Endothelial cell of umbilical vein (primary cell): Measurements from ENCODE around the gene SLC46A1. TPM values are rescaled to one million over a fixed set of nuclear protein-coding genes. Genes with fewer than 3 reads are reported as not detected.

ENCODE experiments used
- BruUV-seq: library from RNA; stranded (reverse); fragments of 400-500 nt; replicated peaks from 2 replicates; lab custom pipeline; 2021; lab: Mats Ljungman, UMichigan
- CTCF ChIA-PET: fragments of 300-600, 350-600 bp; sonication (Branson Sonifier 250); formaldehyde crosslinking; loops from one replicate; lab custom pipeline; 2021; ENCODE audit warnings: antibody characterized with exemption, inconsistent platforms; lab: Charles Lee
- POLR2A ChIA-PET: fragments of 300-600, 350-600 bp; sonication (Branson Sonifier 250); formaldehyde crosslinking; loops from one replicate; lab custom pipeline; 2021; ENCODE audit warnings: antibody characterized with exemption, inconsistent platforms; lab: Charles Lee
- DNase-seq: peaks from one replicate; pipeline ENCODE4 v3.0.0-alpha.2; 2011; ENCODE audit warnings: low read depth, low spot score
- FAIRE-seq: peaks from 2 replicates; lab custom pipeline; 2011; peaks lifted over from hg19 to GRCh38; lab: Jason Lieb, UNC
- H2AFZ ChIP-seq: 2 replicates; pipeline ENCODE4 v1.6.0; 2012; ENCODE audit warnings: low read depth, low read length, control low read depth, inconsistent platforms
- H3K27ac ChIP-seq: 2 replicates; pipeline ENCODE4 v1.5.1; 2011; ENCODE audit warnings: low read depth, mild to moderate bottlenecking, control low read depth, low read length, moderate library complexity; ENCODE audit not compliant: insufficient read depth
- H3K27me3 ChIP-seq, 2 experiments: 2 replicates each; pipeline versions ENCODE4 v1.6.0 to v1.6.1; 2011; ENCODE audit warnings: low read length in 2 of 2, mixed read lengths in 1 of 2; ENCODE audit not compliant: control insufficient read depth in 2 of 2, insufficient read depth in 2 of 2
- H3K36me3 ChIP-seq, 2 experiments: 2 replicates in 1 of 2; 3 replicates in 1 of 2; pipeline ENCODE4 v1.5.1; 2011; ENCODE audit warnings: low read length in 2 of 2, mild to moderate bottlenecking in 1 of 2, moderate library complexity in 1 of 2; ENCODE audit not compliant: control insufficient read depth in 2 of 2, insufficient read depth in 2 of 2; ENCODE audit errors: extremely low read depth in 1 of 2
- H3K4me1 ChIP-seq: 3 replicates; pipeline ENCODE4 v1.5.1; 2011; ENCODE audit warnings: mild to moderate bottlenecking, low read length; ENCODE audit not compliant: control insufficient read depth, insufficient read depth; ENCODE audit errors: extremely low read depth
- H3K4me2 ChIP-seq: 2 replicates; pipeline ENCODE4 v1.6.1; 2011; ENCODE audit warnings: low read length, control low read depth, mixed read lengths; ENCODE audit not compliant: insufficient read depth
- H3K4me3 ChIP-seq, 3 experiments: fragments of 200-600 bp in 1 of 3; sonication (generic), shearing (Covaris generic) in 1 of 3; replicated peaks in 1 of 3; 2 replicates each; pipeline ENCODE4 v1.5.1; 2011 to 2016; ENCODE audit warnings: control low read depth in 3 of 3, low read length in 3 of 3, mild to moderate bottlenecking in 2 of 3, inconsistent platforms in 1 of 3, low read depth in 1 of 3, moderate library complexity in 1 of 3; ENCODE audit not compliant: insufficient read depth in 1 of 3
- H3K79me2 ChIP-seq: 2 replicates; pipeline ENCODE4 v1.6.0; 2012; ENCODE audit warnings: low read length, inconsistent platforms; ENCODE audit not compliant: control insufficient read depth, insufficient read depth
- H3K9ac ChIP-seq: replicated peaks from 2 replicates; pipeline ENCODE3; 2011; ENCODE audit warnings: low read length, control low read depth; ENCODE audit not compliant: insufficient read depth; ENCODE audit errors: extremely low read depth
- H3K9me1 ChIP-seq: replicated peaks from 3 replicates; pipeline ENCODE4 v1.6.0; 2011; ENCODE audit warnings: mild to moderate bottlenecking, low read length; ENCODE audit not compliant: control insufficient read depth, insufficient read depth; ENCODE audit errors: extremely low read depth
- H3K9me3 ChIP-seq: replicated peaks from 2 replicates; pipeline ENCODE4 v1.5.1; 2012; ENCODE audit warnings: low read length, inconsistent platforms; ENCODE audit not compliant: control insufficient read depth, insufficient read depth
- H4K20me1 ChIP-seq: replicated peaks from 2 replicates; pipeline ENCODE3; 2011; ENCODE audit warnings: mild to moderate bottlenecking, low read length; ENCODE audit not compliant: control insufficient read depth, insufficient read depth; ENCODE audit errors: extremely low read depth
- EZH2 ChIP-seq: IDR thresholded peaks from 2 replicates; pipeline ENCODE4 v1.6.1; 2012; ENCODE audit warnings: borderline replicate concordance, low read depth, mild to moderate bottlenecking, moderate library complexity, low read length, inconsistent platforms; ENCODE audit not compliant: severe bottlenecking
- FOS ChIP-seq: IDR thresholded peaks from 2 replicates; pipeline ENCODE4 v1.6.1; 2011; ENCODE audit warnings: mild to moderate bottlenecking, low read length, moderate library complexity, borderline replicate concordance; ENCODE audit not compliant: insufficient read depth
- GATA2 ChIP-seq: IDR thresholded peaks from 2 replicates; pipeline ENCODE4 v1.7.0; 2011; ENCODE audit warnings: low read depth, mild to moderate bottlenecking, moderate library complexity, mixed read lengths, low read length; ENCODE audit not compliant: insufficient read length, insufficient read depth
- JUN ChIP-seq: IDR thresholded peaks from 2 replicates; pipeline ENCODE4 v1.6.1; 2011; ENCODE audit warnings: borderline replicate concordance, low read depth; ENCODE audit not compliant: insufficient read length, insufficient read depth
- MYC ChIP-seq: IDR thresholded peaks from one replicate; pipeline ENCODE4 v1.6.1; 2011; ENCODE audit warnings: mild to moderate bottlenecking, low read depth, low read length
- POLR2AphosphoS5 ChIP-seq: IDR thresholded peaks from 2 replicates; pipeline ENCODE4 v1.6.1; 2012; ENCODE audit warnings: low read depth, mild to moderate bottlenecking, control low read depth, low read length, moderate library complexity; ENCODE audit not compliant: insufficient read depth
- dilution Hi-C: fragments of 300-500 bp; cut with MboI; formaldehyde crosslinking; loops from one replicate; pipeline ENCODE4 v1.15.0; 2019; ENCODE audit warnings: low sequenced_read_pairs; ENCODE audit not compliant: extremely low pct_ligation_motif_present
- intact Hi-C: fragments of 100-400 bp; cut with micrococcal nuclease; formaldehyde crosslinking; loops from one replicate; pipeline ENCODE4 v1.10.0; 2022
- polyA plus RNA-seq, 4 experiments: library from polyadenylated mRNA; depleted of rRNA in 3 of 4; stranded (reverse) in 3 of 4; unstranded in 1 of 4; fragments of >200 nt; gene quantifications; 2 replicates each; pipeline versions ENCODE4 v1.2.1 to v1.2.3, GENCODE V29; 2011 to 2012; ENCODE audit warnings: missing spikeins in 1 of 4
- total RNA-seq: library from RNA; stranded (reverse); gene quantifications from 2 replicates; pipeline ENCODE4 v1.2.3, GENCODE V29; 2021
- TF ChIP-seq, protein P1 (sequence below), 2 donors: IDR thresholded peaks; 1 replicate in 1 of 2; 2 replicates in 1 of 2; pipeline ENCODE4 v1.5.1; 2011; ENCODE audit warnings: low read length in 2 of 2, mild to moderate bottlenecking in 2 of 2, moderate library complexity in 2 of 2, control low read depth in 1 of 2, inconsistent platforms in 1 of 2, low read depth in 1 of 2; ENCODE audit not compliant: insufficient read depth in 1 of 2; ENCODE audit errors: extremely low read depth in 1 of 2
- TF ChIP-seq, protein P2 (sequence below): IDR thresholded peaks from 2 replicates; pipeline ENCODE4 v1.6.1; 2011; ENCODE audit not compliant: insufficient read depth, insufficient read length

The SLC46A1 gene
- total and polyA plus RNA-seq, 2 donors (not counting 3 experiments of a cell fraction or from before 2014, with no cell fraction given), result 2.6 to 4.1 TPM

DNA sequence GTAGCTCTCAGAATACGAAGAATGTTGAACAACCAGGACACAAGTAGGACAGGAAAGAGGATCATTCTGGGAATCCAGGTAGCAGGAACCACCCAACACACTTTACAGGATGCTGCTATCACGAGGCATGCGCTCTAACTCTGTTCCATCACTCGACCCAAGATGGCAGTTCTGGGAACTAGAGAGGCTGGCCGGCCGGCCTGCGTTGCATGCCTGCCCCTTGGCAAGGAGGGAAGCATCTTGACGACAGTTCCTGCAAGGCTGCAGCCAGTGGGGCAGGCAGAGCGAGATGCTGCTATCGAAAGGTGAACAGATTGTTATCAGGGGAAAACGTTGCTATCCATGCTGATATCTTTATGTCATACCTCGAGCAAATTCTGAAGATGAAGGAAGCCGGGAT lies 19.2 kb upstream of the SLC46A1 start:
- H3K27me3 ChIP-seq, result no peaks in the 10 kb centered on the region
- dilution Hi-C loops, result no loop called here
- H4K20me1 ChIP-seq, result no peaks in the 10 kb centered on the region
- CTCF ChIA-PET, result interaction anchor here (2.3 kb wide), 1 partner anchor 9 kb away, joined by 10 read pairs; no protein-coding TSS in a partner anchor
- H3K4me3 ChIP-seq, result no peak overlapping the region
- H2AFZ ChIP-seq, result no peak overlapping the region
- BruUV-seq, result no TSS peak
- DNase-seq (no peak), FAIRE-seq (no peak)
- H3K9me1 ChIP-seq, result no peaks in the 10 kb centered on the region
- TF ChIP-seq, protein P1, sequence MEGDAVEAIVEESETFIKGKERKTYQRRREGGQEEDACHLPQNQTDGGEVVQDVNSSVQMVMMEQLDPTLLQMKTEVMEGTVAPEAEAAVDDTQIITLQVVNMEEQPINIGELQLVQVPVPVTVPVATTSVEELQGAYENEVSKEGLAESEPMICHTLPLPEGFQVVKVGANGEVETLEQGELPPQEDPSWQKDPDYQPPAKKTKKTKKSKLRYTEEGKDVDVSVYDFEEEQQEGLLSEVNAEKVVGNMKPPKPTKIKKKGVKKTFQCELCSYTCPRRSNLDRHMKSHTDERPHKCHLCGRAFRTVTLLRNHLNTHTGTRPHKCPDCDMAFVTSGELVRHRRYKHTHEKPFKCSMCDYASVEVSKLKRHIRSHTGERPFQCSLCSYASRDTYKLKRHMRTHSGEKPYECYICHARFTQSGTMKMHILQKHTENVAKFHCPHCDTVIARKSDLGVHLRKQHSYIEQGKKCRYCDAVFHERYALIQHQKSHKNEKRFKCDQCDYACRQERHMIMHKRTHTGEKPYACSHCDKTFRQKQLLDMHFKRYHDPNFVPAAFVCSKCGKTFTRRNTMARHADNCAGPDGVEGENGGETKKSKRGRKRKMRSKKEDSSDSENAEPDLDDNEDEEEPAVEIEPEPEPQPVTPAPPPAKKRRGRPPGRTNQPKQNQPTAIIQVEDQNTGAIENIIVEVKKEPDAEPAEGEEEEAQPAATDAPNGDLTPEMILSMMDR (IDR thresholded peaks at IDR 0.05; ENCODE audit: extremely low read depth in 1 of 2, insufficient read depth in 1 of 2, low read depth in 1 of 2, low read length in 2 of 2), result no peak
- TF ChIP-seq GATA2, result no peak
- H3K9me3 ChIP-seq, result no peaks in the 10 kb centered on the region
- H3K4me2 ChIP-seq, result no peak overlapping the region
- no peak overlapping the region for H3K27ac ChIP-seq
- POLR2A ChIA-PET, result interaction anchor here (0.7 kb wide), 2 partner anchors 45 to 52 kb away, joined by 3 to 6 read pairs; no protein-coding TSS in a partner anchor
- H3K36me3 ChIP-seq, result no peaks in the 10 kb centered on the region
- intact Hi-C loops, result no loop called here
- H3K79me2 ChIP-seq, result no peaks in the 10 kb centered on the region
- no peak overlapping the region for H3K9ac ChIP-seq
- no peaks in the 10 kb centered on the region for H3K4me1 ChIP-seq

DNA sequence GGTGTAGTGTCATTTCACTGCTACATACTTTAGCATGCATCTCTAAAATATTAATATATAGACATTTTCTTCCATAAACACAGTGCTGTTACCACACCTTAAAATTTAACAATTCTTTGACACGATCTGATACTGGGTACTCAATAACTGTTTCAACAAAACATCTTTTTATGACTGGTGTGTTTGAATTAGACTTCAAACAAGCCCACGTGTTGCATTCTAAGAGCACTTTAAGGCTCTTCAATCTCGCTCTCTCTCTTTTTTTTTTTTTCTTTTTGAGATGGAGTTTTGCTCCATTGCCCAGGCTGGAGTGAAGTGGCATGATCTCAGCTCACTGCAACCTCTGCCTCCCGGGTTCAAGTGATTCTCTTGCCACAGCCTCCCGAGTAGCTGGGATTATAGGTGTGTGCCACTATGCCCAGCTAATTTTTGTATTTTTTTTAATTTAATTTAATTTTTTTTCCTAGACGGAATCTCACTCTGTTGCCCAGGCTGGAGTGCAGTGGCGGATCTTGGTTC lies 15.8 kb upstream of the SLC46A1 start:
- Histone ChIP-seq H3K4me2 (no peak overlapping the region), H3K4me1 (no peaks in the 10 kb centered on the region), H3K79me2 (no peaks in the 10 kb centered on the region), H3K27me3 (no peaks in the 10 kb centered on the region), H3K27ac (no peak overlapping the region), H3K36me3 (no peaks in the 10 kb centered on the region), H3K9me1 (no peaks in the 10 kb centered on the region), H2AFZ (no peak overlapping the region), H3K4me3 (no peak overlapping the region), H4K20me1 (no peaks in the 10 kb centered on the region), H3K9ac (no peak overlapping the region), H3K9me3 (no peaks in the 10 kb centered on the region)
- FAIRE-seq (no peak), DNase-seq (no peak)
- ChIA-PET POLR2A (no interaction called here), CTCF (interaction anchor here (1.4 kb wide), 1 partner anchor 37 kb away, joined by 4 read pairs; no protein-coding TSS in a partner anchor)
- BruUV-seq, result no TSS peak
- dilution Hi-C loops (no loop called here), intact Hi-C loops (no loop called here)
- no peak for TF ChIP-seq FOS
- TF ChIP-seq GATA2, result no peak
- no peak for TF ChIP-seq MYC
- TF ChIP-seq EZH2, result no peak
- no peak for TF ChIP-seq POLR2AphosphoS5
- TF ChIP-seq, protein P2, sequence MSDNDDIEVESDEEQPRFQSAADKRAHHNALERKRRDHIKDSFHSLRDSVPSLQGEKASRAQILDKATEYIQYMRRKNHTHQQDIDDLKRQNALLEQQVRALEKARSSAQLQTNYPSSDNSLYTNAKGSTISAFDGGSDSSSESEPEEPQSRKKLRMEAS, result no peak
- TF ChIP-seq JUN, result no peak
